ENCODE results near the gene SMIM38. TPM values are rescaled to one million over a fixed set of nuclear protein-coding genes. Genes with fewer than 3 reads are reported as not detected.

The SMIM38 gene
- total RNA-seq, 1 experiment from 2014 or later: 0.54 TPM

- Histone ChIP-seq H3K4me3 (replicated peaks in 1 of 2; ENCODE audit: low read depth in 1 of 2, low read length in 2 of 2) (no peak overlapping the region), H3K9ac (ENCODE audit: low read length) (no peak overlapping the region), H3K27ac (ENCODE audit: low read depth, low read length) (no peak overlapping the region), H2AFZ (ENCODE audit: low read depth, low read length, poor library complexity, severe bottlenecking) (no peak overlapping the region), H3K4me2 (ENCODE audit: low read length) (no peak overlapping the region), H3K9me3 (ENCODE audit: control insufficient read depth in 1 of 2, insufficient read depth in 1 of 2, low read depth in 1 of 2, low read length in 2 of 2) (peaks cover 0 to 6% of the 10 kb centered on the region in 2 experiments; a peak in 2 of 4 replicates), H3K79me2 (ENCODE audit: insufficient read depth, low read length) (no peaks in the 10 kb centered on the region), H3K9me2 (ENCODE audit: insufficient read depth) (no peaks in the 10 kb centered on the region), H4K20me1 (ENCODE audit: insufficient read depth) (no peaks in the 10 kb centered on the region), H3K4me1 (ENCODE audit: control insufficient read depth in 1 of 2, insufficient read depth in 2 of 2, low read length in 2 of 2) (no peaks in the 10 kb centered on the region), H3K27me3 (ENCODE audit: insufficient read depth, low read length) (no peaks in the 10 kb centered on the region), H3K36me3 (ENCODE audit: control insufficient read depth in 1 of 2, insufficient read depth in 2 of 2, low read length in 2 of 2) (no peaks in the 10 kb centered on the region)
- intact Hi-C loops (cut with micrococcal nuclease): no loop called here
- no TSS peak for BruUV-seq (replicated peaks)
- TF ChIP-seq YY1 (IDR thresholded peaks at IDR 0.05; ENCODE audit: extremely low read depth, insufficient replicate concordance, low read depth, low read length) (no peak), ELF1 (IDR thresholded peaks at IDR 0.05; ENCODE audit: borderline replicate concordance, low read depth) (no peak), ZBTB33 (IDR thresholded peaks at IDR 0.05; ENCODE audit: extremely low read depth, insufficient replicate concordance, low read length) (no peak), ZNF274 (IDR thresholded peaks at IDR 0.05; ENCODE audit: low read depth, low read length) (no peak), REST (IDR thresholded peaks at IDR 0.05; ENCODE audit: low read depth) (no peak), TCF7L2 (IDR thresholded peaks at IDR 0.05; ENCODE audit: borderline replicate concordance, extremely low read depth, insufficient read depth, insufficient read length) (no peak)
- TF ChIP-seq, protein P1, sequence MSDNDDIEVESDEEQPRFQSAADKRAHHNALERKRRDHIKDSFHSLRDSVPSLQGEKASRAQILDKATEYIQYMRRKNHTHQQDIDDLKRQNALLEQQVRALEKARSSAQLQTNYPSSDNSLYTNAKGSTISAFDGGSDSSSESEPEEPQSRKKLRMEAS (IDR thresholded peaks at IDR 0.05): no peak
- no peak for ATAC-seq
- ChIA-PET POLR2A (no interaction called here), CTCF (no interaction called here), RAD21 (ENCODE audit: low non-redundant PET in 1 of 2, low total read pairs in 2 of 2, uncharacterized antibody in 2 of 2, unreplicated experiment in 2 of 2) (no interaction called here)
- no peak for DNase-seq (ENCODE audit: low read depth, low spot score)
Measured at GRCh38 chr11:69151836-69152235, 3.9 kb upstream of the SMIM38 start.
